Astrocyte (in vitro differentiated cells and primary cell): ENCODE measurements around the gene ST6GALNAC3.
"Not testable (repeated sequence)": the region's sequence is repeated elsewhere in the genome, so short reads cannot be mapped to it uniquely, and the experiment has no call there.

Experiments used
- EZH2 ChIP-seq: IDR thresholded peaks from 2 replicates; pipeline ENCODE4 v1.6.1; 2012; ENCODE audit warnings: mild to moderate bottlenecking, low read length, inconsistent platforms; ENCODE audit not compliant: insufficient read depth
- TF ChIP-seq, protein P1 (sequence below): IDR thresholded peaks from 2 replicates; pipeline ENCODE4 v1.5.1; 2011; ENCODE audit warnings: low read depth, mild to moderate bottlenecking, inconsistent platforms, low read length, moderate library complexity; ENCODE audit not compliant: insufficient read depth

- not testable (repeated sequence) for TF ChIP-seq EZH2
- TF ChIP-seq, protein P1, sequence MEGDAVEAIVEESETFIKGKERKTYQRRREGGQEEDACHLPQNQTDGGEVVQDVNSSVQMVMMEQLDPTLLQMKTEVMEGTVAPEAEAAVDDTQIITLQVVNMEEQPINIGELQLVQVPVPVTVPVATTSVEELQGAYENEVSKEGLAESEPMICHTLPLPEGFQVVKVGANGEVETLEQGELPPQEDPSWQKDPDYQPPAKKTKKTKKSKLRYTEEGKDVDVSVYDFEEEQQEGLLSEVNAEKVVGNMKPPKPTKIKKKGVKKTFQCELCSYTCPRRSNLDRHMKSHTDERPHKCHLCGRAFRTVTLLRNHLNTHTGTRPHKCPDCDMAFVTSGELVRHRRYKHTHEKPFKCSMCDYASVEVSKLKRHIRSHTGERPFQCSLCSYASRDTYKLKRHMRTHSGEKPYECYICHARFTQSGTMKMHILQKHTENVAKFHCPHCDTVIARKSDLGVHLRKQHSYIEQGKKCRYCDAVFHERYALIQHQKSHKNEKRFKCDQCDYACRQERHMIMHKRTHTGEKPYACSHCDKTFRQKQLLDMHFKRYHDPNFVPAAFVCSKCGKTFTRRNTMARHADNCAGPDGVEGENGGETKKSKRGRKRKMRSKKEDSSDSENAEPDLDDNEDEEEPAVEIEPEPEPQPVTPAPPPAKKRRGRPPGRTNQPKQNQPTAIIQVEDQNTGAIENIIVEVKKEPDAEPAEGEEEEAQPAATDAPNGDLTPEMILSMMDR, result not testable (repeated sequence)
Observed at GRCh38 chr1:76341816-76342215, 267.3 kb downstream of the ST6GALNAC3 start.
